NCI-H510A treated with DMSO at 0.1 percent for 48 hours (cell line): Measurements from ENCODE around the gene UPB1.
"Not testable (repeated sequence)": the region's sequence is repeated elsewhere in the genome, so short reads cannot be mapped to it uniquely, and the experiment has no call there.

Source experiments
- DNase-seq: peaks from one replicate; lab custom pipeline; 2025; lab: John Stamatoyannopoulos, UW

Gene UPB1

GRCh38 chr22:24504956-24505736 is 10.0 kb downstream of the UPB1 start:
- peak; percentile 9 for DNase-seq

GRCh38 chr22:24506802-24507438 is 11.8 kb downstream of the UPB1 start:
- DNase-seq, result peak; percentile 79

- DNase-seq, result peak; percentile 29
Measured at GRCh38 chr22:24507716-24508115, 12.6 kb downstream of the UPB1 start.

- no peak for DNase-seq
Measured at GRCh38 chr22:24510637-24511625, 15.8 kb downstream of the UPB1 start.

- DNase-seq, result no peak
Measured at GRCh38 chr22:24512043-24512442, 16.9 kb downstream of the UPB1 start.

- DNase-seq, result no peak
Measured at GRCh38 chr22:24513378-24514240, 18.5 kb downstream of the UPB1 start.

GRCh38 chr22:24514241-24515026 is 19.3 kb downstream of the UPB1 start:
- DNase-seq, result no peak

- no peak for DNase-seq
Measured at GRCh38 chr22:24515027-24515338, 19.9 kb downstream of the UPB1 start.

- DNase-seq, result no peak
Measured at GRCh38 chr22:24516301-24516737, 21.2 kb downstream of the UPB1 start.

- DNase-seq, result no peak
Measured at GRCh38 chr22:24517446-24517845, 22.3 kb downstream of the UPB1 start.

- DNase-seq, result no peak
Measured at GRCh38 chr22:24518228-24518627, 23.1 kb downstream of the UPB1 start.

- DNase-seq, result no peak
Measured at GRCh38 chr22:24518771-24519485, 23.8 kb downstream of the UPB1 start.

- DNase-seq, result no peak
Measured at GRCh38 chr22:24519496-24519895, 24.4 kb downstream of the UPB1 start.

GRCh38 chr22:24521791-24522245 is 26.7 kb downstream of the UPB1 start:
- DNase-seq, result peak; percentile 79

GRCh38 chr22:24523873-24524272 is 28.7 kb downstream of the UPB1 start:
- DNase-seq, result no peak

GRCh38 chr22:24525416-24526037 is 30.4 kb downstream of the UPB1 start:
- peak; percentile 52 for DNase-seq

- no peak for DNase-seq
Measured at GRCh38 chr22:24526191-24526590, 31.1 kb downstream of the UPB1 start.

GRCh38 chr22:24529898-24530297 is 34.8 kb downstream of the UPB1 start:
- no peak for DNase-seq

- not testable (repeated sequence) for DNase-seq
Measured at GRCh38 chr22:24530968-24531367, 35.8 kb downstream of the UPB1 start.
